DND-41 (cell line): ENCODE measurements around the gene DNM3.

Experiments used
- CTCF ChIP-seq: IDR thresholded peaks from 2 replicates; pipeline ENCODE4 v1.5.1; 2012; ENCODE audit warnings: borderline replicate concordance, low read length, moderate library complexity, mild to moderate bottlenecking; ENCODE audit not compliant: poor library complexity, severe bottlenecking; ENCODE audit errors: extremely low read depth
- EZH2 ChIP-seq: IDR thresholded peaks from 3 replicates; pipeline ENCODE4 v1.6.1; 2012; ENCODE audit warnings: borderline replicate concordance, low read depth, mild to moderate bottlenecking, moderate library complexity, low read length, inconsistent platforms; ENCODE audit not compliant: severe bottlenecking

DNA sequence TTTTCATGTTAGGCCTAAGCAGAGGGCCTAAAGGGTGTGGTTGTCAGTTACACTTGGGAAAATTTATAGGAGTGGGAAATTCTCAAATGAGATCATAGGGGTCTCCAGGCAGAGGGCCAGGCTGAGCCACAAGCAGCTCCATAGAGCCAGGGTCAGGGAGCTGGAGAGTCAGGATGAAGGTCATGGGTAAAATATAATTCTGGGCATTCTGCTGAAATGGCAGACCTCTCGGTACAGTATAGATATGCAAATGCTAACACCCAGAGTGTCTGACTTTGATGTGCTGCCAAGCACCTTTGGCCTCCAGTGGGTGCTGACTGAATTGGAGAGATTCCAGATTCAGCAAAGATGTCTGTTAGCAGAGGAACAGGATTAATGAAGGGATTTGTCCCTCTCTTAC, 40.1 kb downstream of the DNM3 start:
- TF ChIP-seq CTCF (no peak), EZH2 (no peak)
